ENCODE measurements around the gene MORC2. TPM values are rescaled to one million over a fixed set of nuclear protein-coding genes. Genes with fewer than 3 reads are reported as not detected.

MORC2 gene
- total and polyA plus RNA-seq, 10 donors, result 18.2 to 24.7 (median 22.0) TPM

DNA sequence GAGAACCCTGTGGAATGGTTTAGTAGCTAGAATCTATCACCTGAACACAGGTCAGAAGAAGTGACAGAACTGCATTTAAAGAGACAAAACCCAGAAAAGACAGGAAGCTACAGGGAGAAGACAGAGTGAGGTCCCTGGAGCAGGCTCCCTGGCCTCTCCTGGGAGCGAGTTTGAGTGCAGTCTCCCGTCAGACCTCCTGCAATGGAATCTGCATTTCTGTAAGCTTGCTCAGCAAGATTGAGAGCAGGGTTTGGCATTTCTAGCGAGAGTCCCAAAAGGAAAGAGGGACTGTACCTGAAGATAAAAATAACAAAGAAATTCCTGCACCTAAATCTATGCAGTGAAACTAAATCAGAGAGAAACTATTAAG, 74.2 kb downstream of the MORC2 start:
- intact Hi-C loops (cut with DNase I; ENCODE audit: low total_unique reads), result no loop called here
- no peaks in the 10 kb centered on the region for H3K27me3 ChIP-seq (replicated peaks in 1 of 7)
- H3K4me3 ChIP-seq, result no peak overlapping the region
- H3K27ac ChIP-seq, result no peak overlapping the region
- no peak for DNase-seq
- no peak for TF ChIP-seq POLR2A (IDR thresholded peaks at IDR 0.05)
- TF ChIP-seq, protein P1, sequence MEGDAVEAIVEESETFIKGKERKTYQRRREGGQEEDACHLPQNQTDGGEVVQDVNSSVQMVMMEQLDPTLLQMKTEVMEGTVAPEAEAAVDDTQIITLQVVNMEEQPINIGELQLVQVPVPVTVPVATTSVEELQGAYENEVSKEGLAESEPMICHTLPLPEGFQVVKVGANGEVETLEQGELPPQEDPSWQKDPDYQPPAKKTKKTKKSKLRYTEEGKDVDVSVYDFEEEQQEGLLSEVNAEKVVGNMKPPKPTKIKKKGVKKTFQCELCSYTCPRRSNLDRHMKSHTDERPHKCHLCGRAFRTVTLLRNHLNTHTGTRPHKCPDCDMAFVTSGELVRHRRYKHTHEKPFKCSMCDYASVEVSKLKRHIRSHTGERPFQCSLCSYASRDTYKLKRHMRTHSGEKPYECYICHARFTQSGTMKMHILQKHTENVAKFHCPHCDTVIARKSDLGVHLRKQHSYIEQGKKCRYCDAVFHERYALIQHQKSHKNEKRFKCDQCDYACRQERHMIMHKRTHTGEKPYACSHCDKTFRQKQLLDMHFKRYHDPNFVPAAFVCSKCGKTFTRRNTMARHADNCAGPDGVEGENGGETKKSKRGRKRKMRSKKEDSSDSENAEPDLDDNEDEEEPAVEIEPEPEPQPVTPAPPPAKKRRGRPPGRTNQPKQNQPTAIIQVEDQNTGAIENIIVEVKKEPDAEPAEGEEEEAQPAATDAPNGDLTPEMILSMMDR (IDR thresholded peaks at IDR 0.05 in 8 of 11, conservative IDR thresholded peaks at IDR 0.05 in 3 of 11), result no peak
- TF ChIP-seq POLR2AphosphoS5 (IDR thresholded peaks at IDR 0.05), result no peak
- WGBS, 5 donors, result 67 to 86% (median 82%) methylated on average over 3 of the region's 3 CpGs
- H3K4me1 ChIP-seq, result no peaks in the 10 kb centered on the region
- H3K9me3 ChIP-seq, result peaks cover 0 to 16% (median 13%) of the 10 kb centered on the region in 8 donors
- peaks cover 0 to 83% (median 13%) of the 10 kb centered on the region in 6 donors for H3K36me3 ChIP-seq

DNA sequence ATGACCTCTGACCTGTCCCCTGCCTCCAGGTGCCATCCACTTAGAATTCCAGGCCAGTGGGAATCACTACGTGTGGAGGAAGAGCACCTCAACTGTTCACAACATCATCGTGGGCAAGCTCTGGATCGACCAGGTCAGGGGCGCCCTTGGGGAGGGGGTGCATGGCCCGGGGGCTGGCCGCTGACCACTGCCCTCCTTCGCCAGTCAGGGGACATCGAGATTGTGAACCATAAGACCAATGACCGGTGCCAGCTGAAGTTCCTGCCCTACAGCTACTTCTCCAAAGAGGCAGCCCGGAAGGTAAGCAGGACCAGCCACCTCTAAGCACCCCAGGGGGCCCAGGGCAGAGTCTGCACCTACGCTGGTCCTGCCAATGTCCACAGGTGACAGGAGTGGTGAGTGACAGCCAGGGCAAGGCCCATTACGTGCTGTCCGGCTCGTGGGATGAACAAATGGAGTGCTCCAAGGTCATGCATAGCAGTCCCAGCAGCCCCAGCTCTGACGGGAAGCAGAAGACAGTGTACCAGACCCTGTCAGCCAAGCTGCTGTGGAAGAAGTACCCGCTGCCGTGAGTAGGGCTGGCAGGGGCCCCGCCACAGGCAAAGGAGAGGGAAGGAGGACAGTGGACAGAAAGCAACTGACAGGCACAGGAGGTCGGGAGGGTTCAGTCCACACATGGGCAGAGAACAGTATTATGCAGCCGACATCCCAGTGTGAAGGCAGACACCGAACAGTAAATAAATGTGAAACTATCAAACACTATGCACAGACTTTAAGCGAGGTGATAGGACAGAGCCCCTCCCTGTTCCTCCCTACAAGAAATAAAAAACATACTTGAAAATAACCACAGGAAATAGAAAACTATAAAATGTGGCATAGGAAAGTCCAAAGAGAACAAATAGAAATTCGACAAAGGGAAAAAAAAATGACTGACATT, 74.9 kb downstream of the MORC2 start:
- peak; percentile 61 for DNase-seq
- Histone ChIP-seq H3K4me3 (no peak overlapping the region), H3K4me1 (no peaks in the 10 kb centered on the region), H3K27ac (no peak overlapping the region), H3K9me3 (peaks cover 0 to 10% (median 6%) of the 10 kb centered on the region in 8 donors), H3K36me3 (peaks cover 0 to 84% (median 19%) of the 10 kb centered on the region in 6 donors), H3K27me3 (replicated peaks in 1 of 7) (no peaks in the 10 kb centered on the region)
- WGBS, 5 donors, result 70 to 85% (median 83%) methylated on average over 14 to 23 of the region's 23 CpGs
- intact Hi-C loops (cut with DNase I; ENCODE audit: low total_unique reads), result no loop called here
- TF ChIP-seq POLR2AphosphoS5 (IDR thresholded peaks at IDR 0.05), result no peak
- TF ChIP-seq POLR2A (IDR thresholded peaks at IDR 0.05), result no peak
- TF ChIP-seq, protein P1 (IDR thresholded peaks at IDR 0.05 in 8 of 11, conservative IDR thresholded peaks at IDR 0.05 in 3 of 11), result no peak

DNA sequence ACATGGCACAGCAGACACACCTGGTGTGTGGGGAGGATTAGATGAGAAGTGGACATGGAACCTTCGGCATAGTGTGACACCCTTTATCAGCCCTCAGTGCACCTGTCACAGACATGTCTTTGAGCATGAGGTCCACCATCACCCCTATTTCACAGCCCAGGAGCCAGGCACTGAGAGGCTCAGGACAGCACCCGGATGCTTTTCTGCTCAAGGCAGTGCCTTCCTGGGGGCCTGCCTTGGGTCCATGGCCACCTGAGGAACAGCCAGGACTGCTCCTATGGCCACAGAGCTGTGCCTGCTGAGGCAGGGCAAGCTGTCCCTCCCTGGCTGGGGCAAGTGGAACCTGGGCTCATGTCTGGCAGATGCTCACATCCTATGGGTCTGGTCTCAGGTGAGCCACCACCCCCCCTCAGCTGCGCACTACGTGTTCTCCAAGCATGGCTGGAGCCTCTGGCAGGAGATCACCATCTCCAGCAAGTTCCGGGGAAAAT, 75.8 kb downstream of the MORC2 start:
- Histone ChIP-seq H3K4me3 (no peak overlapping the region), H3K4me1 (no peaks in the 10 kb centered on the region), H3K36me3 (peaks cover 0 to 84% (median 19%) of the 10 kb centered on the region in 6 donors), H3K27ac (no peak overlapping the region), H3K27me3 (replicated peaks in 1 of 7) (no peaks in the 10 kb centered on the region), H3K9me3 (peaks cover 0 to under 1% (median 0%) of the 10 kb centered on the region in 8 donors)
- TF ChIP-seq POLR2A (IDR thresholded peaks at IDR 0.05) (no peak), POLR2AphosphoS5 (IDR thresholded peaks at IDR 0.05) (no peak)
- TF ChIP-seq, protein P1 (IDR thresholded peaks at IDR 0.05 in 8 of 11, conservative IDR thresholded peaks at IDR 0.05 in 3 of 11), result no peak
- DNase-seq, result peak; percentile 40
- WGBS, 5 donors, result 91 to 100% (median 98%) methylated on average over 4 to 5 of the region's 5 CpGs; no CpG with 5 or more reads in 1 of the 5 donors
- intact Hi-C loops (cut with DNase I; ENCODE audit: low total_unique reads), result no loop called here

DNA sequence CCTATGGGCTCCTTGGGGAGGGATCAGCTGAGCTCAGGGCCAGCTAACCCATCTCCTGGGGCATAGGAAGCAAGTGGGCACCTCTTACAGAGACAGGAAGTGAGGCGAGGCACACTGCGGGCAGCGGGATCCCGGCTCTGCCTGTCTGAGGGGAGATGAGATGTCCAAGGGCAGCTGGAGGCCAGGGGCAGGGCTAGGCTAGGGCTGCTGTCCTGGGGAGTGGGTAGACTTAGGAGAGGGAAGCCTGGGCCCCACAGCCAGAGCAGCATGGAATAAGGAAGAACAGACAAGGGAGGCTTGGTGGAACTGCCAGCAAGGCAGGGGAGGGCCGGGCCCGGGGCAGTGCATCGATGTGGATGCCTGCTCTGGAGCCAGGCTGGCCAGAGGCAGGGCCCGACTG, 76.3 kb downstream of the MORC2 start:
- no peak overlapping the region for H3K4me3 ChIP-seq
- peaks cover 0 to 84% (median 19%) of the 10 kb centered on the region in 6 donors for H3K36me3 ChIP-seq
- TF ChIP-seq POLR2AphosphoS5 (IDR thresholded peaks at IDR 0.05) (no peak), POLR2A (IDR thresholded peaks at IDR 0.05) (no peak)
- TF ChIP-seq, protein P1 (IDR thresholded peaks at IDR 0.05 in 8 of 11, conservative IDR thresholded peaks at IDR 0.05 in 3 of 11), result no peak
- H3K4me1 ChIP-seq, result no peaks in the 10 kb centered on the region
- intact Hi-C loops (cut with DNase I; ENCODE audit: low total_unique reads), result no loop called here
- no peak overlapping the region for H3K27ac ChIP-seq
- DNase-seq, result peak; percentile 48
- 85 to 94% (median 86%) methylated on average over 7 to 8 of the region's 8 CpGs for WGBS, 5 donors
- no peaks in the 10 kb centered on the region for H3K27me3 ChIP-seq (replicated peaks in 1 of 7)
- H3K9me3 ChIP-seq, result no peaks in the 10 kb centered on the region
